GM12878 (cell line): ENCODE results near the gene SMG5. TPM values are rescaled to one million over a fixed set of nuclear protein-coding genes. Genes with fewer than 3 reads are reported as not detected.
A peak's percentile ranks its signal among the peaks of the same experiment; 100 is the strongest.

ENCODE experiments used
- CHD1 ChIP-seq: IDR thresholded peaks from 2 replicates; pipeline ENCODE4 v1.6.1; 2012; ENCODE audit warnings: low read depth, low read length, improper control_type of control experiment
- CREM ChIP-seq: IDR thresholded peaks from 2 replicates; pipeline ENCODE4 v1.6.1; 2014; ENCODE audit warnings: antibody characterized with exemption, low read depth
- ETV6 ChIP-seq, 2 experiments: fragments of 450-650 bp in 1 of 2; IDR thresholded peaks in 1 of 2; conservative IDR thresholded peaks in 1 of 2; 2 replicates each; pipeline ENCODE4 v1.6.1; 2014; ENCODE audit warnings: antibody characterized with exemption in 1 of 2, borderline replicate concordance in 1 of 2, low read depth in 1 of 2, mild to moderate bottlenecking in 1 of 2, moderate library complexity in 1 of 2
- FOS ChIP-seq: IDR thresholded peaks from 3 replicates; pipeline ENCODE4 v1.6.1; 2011; ENCODE audit warnings: borderline replicate concordance; ENCODE audit not compliant: insufficient read length; ENCODE audit errors: extremely low read depth
- IKZF2 ChIP-seq, 2 experiments: fragments of 450-650 bp; IDR thresholded peaks; 2 replicates each; pipeline ENCODE4 v1.6.1; 2017; ENCODE audit warnings: mild to moderate bottlenecking in 2 of 2, moderate library complexity in 2 of 2
- MYB ChIP-seq: fragments of 150-350 bp; IDR thresholded peaks from 2 replicates; pipeline ENCODE4 v1.6.1; 2014; ENCODE audit warnings: mild to moderate bottlenecking, low read depth, low read length, borderline replicate concordance
- NBN ChIP-seq: fragments of 450-650 bp; IDR thresholded peaks from 2 replicates; pipeline ENCODE4 v1.6.1; 2016
- NFYB ChIP-seq: IDR thresholded peaks from 2 replicates; pipeline ENCODE4 v1.6.1; 2011; ENCODE audit warnings: low read depth, mild to moderate bottlenecking, low read length, improper control_type of control experiment, moderate library complexity; ENCODE audit not compliant: insufficient read depth
- NR2F1 ChIP-seq: fragments of 450-650 bp; conservative IDR thresholded peaks from 2 replicates; pipeline ENCODE4 v1.6.1; 2017; ENCODE audit warnings: mild to moderate bottlenecking
- NRF1 ChIP-seq: conservative IDR thresholded peaks from 2 replicates; pipeline ENCODE4 v1.6.1; 2011; ENCODE audit warnings: mild to moderate bottlenecking, low read depth, low read length, improper control_type of control experiment
- RFX5 ChIP-seq: IDR thresholded peaks from 2 replicates; pipeline ENCODE4 v1.6.1; 2011; ENCODE audit warnings: low read depth, low read length, improper control_type of control experiment
- SMAD1 ChIP-seq: fragments of 450-650 bp; IDR thresholded peaks from 2 replicates; pipeline ENCODE4 v1.6.1; 2018; ENCODE audit warnings: mild to moderate bottlenecking, low read depth; ENCODE audit not compliant: partially characterized antibody
- TCF7 ChIP-seq: IDR thresholded peaks from 2 replicates; pipeline ENCODE4 v1.6.1; 2014; ENCODE audit warnings: antibody characterized with exemption, borderline replicate concordance
- ZSCAN29 ChIP-seq: fragments of 450-650 bp; IDR thresholded peaks from 2 replicates; pipeline ENCODE4 v1.6.1; 2017; ENCODE audit warnings: mild to moderate bottlenecking, moderate library complexity
- polyA plus RNA-seq, 11 experiments: library from polyadenylated mRNA; depleted of rRNA in 4 of 11; unstranded in 6 of 11; stranded (reverse) in 5 of 11; fragments of >200 nt; fragmentation: Nextera tagmentation in 4 of 11; fragmentation: Illumina TruSeq in 1 of 11; extraction: Ambion mirVana in 4 of 11; extraction: Trizol in 1 of 11; gene quantifications; 1 replicate in 1 of 11; 2 replicates in 10 of 11; pipeline versions ENCODE4 v1.2.1 to v1.2.3, GENCODE V29; 2011 to 2016; ENCODE audit warnings: inconsistent platforms in 2 of 11, missing spikeins in 2 of 11, low read depth in 1 of 11
- total RNA-seq, 4 experiments: library from RNA; depleted of rRNA in 3 of 4; stranded (reverse); fragments of >200 nt in 3 of 4; fragmentation: Illumina TruSeq in 1 of 4; extraction: Trizol in 1 of 4; gene quantifications; 2 replicates each; pipeline versions ENCODE4 v1.2.1 to v1.2.3, GENCODE V29; 2013 to 2021
- TF ChIP-seq, protein P1 (sequence below): fragments of 450-650 bp; IDR thresholded peaks from 2 replicates; pipeline ENCODE4 v1.6.1; 2018; ENCODE audit warnings: mild to moderate bottlenecking, low read depth, moderate library complexity; ENCODE audit not compliant: partially characterized antibody
- TF ChIP-seq, protein P2 (sequence below): IDR thresholded peaks from 2 replicates; pipeline ENCODE4 v1.6.1; 2011; ENCODE audit warnings: low read depth, mild to moderate bottlenecking, low read length, moderate library complexity, borderline replicate concordance; ENCODE audit errors: extremely low read depth
- TF ChIP-seq, protein P3 (sequence below): IDR thresholded peaks from 2 replicates; pipeline ENCODE4 v1.6.1; 2011; ENCODE audit warnings: low read depth, low read length, improper control_type of control experiment, borderline replicate concordance
- TF ChIP-seq, protein P4 (sequence below): fragments of 450-650 bp; conservative IDR thresholded peaks from 2 replicates; pipeline ENCODE4 v1.6.1; 2017; ENCODE audit warnings: mild to moderate bottlenecking, moderate library complexity
- TF ChIP-seq, protein P5 (sequence below): IDR thresholded peaks from 2 replicates; pipeline ENCODE4 v1.6.1; 2012; ENCODE audit warnings: low read length, inconsistent platforms

The SMG5 gene
- total and polyA plus RNA-seq, 10 of the 15 experiments (the other 5 are each of a cell fraction or from before 2014, with no cell fraction given): 0.76 to 61.5 (median 48.8) TPM

DNA sequence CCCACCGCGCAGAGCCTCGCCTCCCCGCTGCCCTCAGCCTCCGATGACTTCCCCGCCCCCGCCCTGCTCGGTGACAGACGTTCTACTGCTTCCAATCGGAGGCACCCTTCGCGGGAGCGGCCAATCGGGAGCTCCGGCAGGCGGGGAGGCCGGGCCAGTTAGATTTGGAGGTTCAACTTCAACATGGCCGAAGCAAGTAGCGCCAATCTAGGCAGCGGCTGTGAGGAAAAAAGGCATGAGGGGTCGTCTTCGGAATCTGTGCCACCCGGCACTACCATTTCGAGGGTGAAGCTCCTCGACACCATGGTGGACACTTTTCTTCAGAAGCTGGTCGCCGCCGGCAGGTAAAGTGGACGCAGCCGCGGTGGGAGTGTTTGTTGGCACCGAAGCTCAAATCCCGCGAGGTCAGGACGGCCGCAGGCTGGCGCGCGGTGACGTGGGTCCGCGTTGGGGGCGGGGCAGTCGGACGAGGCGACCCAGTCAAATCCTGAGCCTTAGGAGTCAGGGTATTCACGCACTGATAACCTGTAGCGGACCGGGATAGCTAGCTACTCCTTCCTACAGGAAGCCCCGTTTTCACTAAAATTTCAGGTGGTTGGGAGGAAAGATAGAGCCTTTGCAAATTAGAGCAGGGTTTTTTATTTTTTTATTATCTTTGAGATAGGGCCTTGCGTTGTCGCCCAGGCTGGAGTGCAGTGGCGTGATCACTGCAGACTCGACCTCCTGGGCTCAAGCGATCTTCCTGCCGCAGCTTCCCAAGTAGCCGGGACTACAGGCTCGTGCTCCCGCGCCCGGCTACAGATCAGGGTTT lies 69.6 kb downstream of the SMG5 start, which contains the start of gene PMF1 (continued):
- TF ChIP-seq, protein P1, sequence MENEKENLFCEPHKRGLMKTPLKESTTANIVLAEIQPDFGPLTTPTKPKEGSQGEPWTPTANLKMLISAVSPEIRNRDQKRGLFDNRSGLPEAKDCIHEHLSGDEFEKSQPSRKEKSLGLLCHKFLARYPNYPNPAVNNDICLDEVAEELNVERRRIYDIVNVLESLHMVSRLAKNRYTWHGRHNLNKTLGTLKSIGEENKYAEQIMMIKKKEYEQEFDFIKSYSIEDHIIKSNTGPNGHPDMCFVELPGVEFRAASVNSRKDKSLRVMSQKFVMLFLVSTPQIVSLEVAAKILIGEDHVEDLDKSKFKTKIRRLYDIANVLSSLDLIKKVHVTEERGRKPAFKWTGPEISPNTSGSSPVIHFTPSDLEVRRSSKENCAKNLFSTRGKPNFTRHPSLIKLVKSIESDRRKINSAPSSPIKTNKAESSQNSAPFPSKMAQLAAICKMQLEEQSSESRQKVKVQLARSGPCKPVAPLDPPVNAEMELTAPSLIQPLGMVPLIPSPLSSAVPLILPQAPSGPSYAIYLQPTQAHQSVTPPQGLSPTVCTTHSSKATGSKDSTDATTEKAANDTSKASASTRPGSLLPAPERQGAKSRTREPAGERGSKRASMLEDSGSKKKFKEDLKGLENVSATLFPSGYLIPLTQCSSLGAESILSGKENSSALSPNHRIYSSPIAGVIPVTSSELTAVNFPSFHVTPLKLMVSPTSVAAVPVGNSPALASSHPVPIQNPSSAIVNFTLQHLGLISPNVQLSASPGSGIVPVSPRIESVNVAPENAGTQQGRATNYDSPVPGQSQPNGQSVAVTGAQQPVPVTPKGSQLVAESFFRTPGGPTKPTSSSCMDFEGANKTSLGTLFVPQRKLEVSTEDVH: peak; percentile 41
- TF ChIP-seq NFYB (peak; percentile 98), ZSCAN29 (no peak), ETV6 (conservative IDR thresholded peaks at IDR 0.05 in 1 of 2, IDR thresholded peaks at IDR 0.05 in 1 of 2; ENCODE audit: borderline replicate concordance in 1 of 2, low read depth in 1 of 2) (no peak), FOS (peak; percentile 75), NRF1 (no peak), RFX5 (0 out of 2 replicates have a peak, but pooled peaks have one; percentile 7), TCF7 (no peak), SMAD1 (peak; percentile 65), CREM (peak; percentile 93), NR2F1 (peak; percentile 47), IKZF2 (IDR thresholded peaks at IDR 0.05) (peak; percentile 22 to 45; a peak in 3 of 4 replicates), MYB (no peak), CHD1 (no peak), NBN (peak; percentile 90)
- TF ChIP-seq, protein P2, sequence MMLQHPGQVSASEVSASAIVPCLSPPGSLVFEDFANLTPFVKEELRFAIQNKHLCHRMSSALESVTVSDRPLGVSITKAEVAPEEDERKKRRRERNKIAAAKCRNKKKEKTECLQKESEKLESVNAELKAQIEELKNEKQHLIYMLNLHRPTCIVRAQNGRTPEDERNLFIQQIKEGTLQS: no peak
- TF ChIP-seq, protein P3, sequence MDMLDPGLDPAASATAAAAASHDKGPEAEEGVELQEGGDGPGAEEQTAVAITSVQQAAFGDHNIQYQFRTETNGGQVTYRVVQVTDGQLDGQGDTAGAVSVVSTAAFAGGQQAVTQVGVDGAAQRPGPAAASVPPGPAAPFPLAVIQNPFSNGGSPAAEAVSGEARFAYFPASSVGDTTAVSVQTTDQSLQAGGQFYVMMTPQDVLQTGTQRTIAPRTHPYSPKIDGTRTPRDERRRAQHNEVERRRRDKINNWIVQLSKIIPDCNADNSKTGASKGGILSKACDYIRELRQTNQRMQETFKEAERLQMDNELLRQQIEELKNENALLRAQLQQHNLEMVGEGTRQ: no peak
- TF ChIP-seq, protein P4, sequence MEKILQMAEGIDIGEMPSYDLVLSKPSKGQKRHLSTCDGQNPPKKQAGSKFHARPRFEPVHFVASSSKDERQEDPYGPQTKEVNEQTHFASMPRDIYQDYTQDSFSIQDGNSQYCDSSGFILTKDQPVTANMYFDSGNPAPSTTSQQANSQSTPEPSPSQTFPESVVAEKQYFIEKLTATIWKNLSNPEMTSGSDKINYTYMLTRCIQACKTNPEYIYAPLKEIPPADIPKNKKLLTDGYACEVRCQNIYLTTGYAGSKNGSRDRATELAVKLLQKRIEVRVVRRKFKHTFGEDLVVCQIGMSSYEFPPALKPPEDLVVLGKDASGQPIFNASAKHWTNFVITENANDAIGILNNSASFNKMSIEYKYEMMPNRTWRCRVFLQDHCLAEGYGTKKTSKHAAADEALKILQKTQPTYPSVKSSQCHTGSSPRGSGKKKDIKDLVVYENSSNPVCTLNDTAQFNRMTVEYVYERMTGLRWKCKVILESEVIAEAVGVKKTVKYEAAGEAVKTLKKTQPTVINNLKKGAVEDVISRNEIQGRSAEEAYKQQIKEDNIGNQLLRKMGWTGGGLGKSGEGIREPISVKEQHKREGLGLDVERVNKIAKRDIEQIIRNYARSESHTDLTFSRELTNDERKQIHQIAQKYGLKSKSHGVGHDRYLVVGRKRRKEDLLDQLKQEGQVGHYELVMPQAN: peak; percentile 32; the same call in 1 of the 2 replicates
- TF ChIP-seq, protein P5, sequence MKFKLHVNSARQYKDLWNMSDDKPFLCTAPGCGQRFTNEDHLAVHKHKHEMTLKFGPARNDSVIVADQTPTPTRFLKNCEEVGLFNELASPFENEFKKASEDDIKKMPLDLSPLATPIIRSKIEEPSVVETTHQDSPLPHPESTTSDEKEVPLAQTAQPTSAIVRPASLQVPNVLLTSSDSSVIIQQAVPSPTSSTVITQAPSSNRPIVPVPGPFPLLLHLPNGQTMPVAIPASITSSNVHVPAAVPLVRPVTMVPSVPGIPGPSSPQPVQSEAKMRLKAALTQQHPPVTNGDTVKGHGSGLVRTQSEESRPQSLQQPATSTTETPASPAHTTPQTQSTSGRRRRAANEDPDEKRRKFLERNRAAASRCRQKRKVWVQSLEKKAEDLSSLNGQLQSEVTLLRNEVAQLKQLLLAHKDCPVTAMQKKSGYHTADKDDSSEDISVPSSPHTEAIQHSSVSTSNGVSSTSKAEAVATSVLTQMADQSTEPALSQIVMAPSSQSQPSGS: no peak; the same call in 1 of the 2 replicates
